Gastrocnemius medialis (tissue), 4 donors: ENCODE measurements around the gene PRRG4.
"Not testable (repeated sequence)": the region's sequence is repeated elsewhere in the genome, so short reads cannot be mapped to it uniquely, and the experiment has no call there.

Experiments
- POLR2A ChIP-seq, 2 donors: fragments of 450-650 bp; IDR thresholded peaks; one replicate each; pipeline ENCODE4 v1.6.1; 2017; ENCODE audit warnings: antibody characterized with exemption in 2 of 2, mild to moderate bottlenecking in 2 of 2, moderate library complexity in 2 of 2
- TF ChIP-seq, protein P1 (sequence below), 5 experiments: fragments of 450-650 bp in 3 of 5; fragments of 200-600 bp in 2 of 5; sonication (generic) in 2 of 5; IDR thresholded peaks in 4 of 5; conservative IDR thresholded peaks in 1 of 5; 1 replicate in 4 of 5; 2 replicates in 1 of 5; pipeline ENCODE4 v1.5.1; 2016 to 2019; ENCODE audit warnings: antibody characterized with exemption in 5 of 5, mild to moderate bottlenecking in 3 of 5, moderate library complexity in 3 of 5

DNA sequence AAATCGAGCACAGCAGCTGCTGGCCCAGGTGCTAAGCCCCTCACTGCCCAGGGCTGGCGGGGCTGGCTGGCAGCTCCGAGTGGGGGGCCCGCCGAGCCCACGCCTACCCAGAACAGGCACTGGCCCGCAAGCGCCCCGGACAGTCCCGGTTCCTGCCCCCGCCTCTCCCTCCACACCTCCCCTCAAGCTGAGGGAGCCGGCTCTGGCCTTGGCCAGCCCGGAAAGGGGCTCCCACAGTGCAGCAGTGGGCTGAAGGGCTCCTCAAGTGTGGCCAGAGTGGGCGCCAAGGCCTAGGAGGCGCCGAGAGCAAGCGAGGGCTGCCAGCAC, 58.6 kb downstream of the PRRG4 start:
- TF ChIP-seq, protein P1, sequence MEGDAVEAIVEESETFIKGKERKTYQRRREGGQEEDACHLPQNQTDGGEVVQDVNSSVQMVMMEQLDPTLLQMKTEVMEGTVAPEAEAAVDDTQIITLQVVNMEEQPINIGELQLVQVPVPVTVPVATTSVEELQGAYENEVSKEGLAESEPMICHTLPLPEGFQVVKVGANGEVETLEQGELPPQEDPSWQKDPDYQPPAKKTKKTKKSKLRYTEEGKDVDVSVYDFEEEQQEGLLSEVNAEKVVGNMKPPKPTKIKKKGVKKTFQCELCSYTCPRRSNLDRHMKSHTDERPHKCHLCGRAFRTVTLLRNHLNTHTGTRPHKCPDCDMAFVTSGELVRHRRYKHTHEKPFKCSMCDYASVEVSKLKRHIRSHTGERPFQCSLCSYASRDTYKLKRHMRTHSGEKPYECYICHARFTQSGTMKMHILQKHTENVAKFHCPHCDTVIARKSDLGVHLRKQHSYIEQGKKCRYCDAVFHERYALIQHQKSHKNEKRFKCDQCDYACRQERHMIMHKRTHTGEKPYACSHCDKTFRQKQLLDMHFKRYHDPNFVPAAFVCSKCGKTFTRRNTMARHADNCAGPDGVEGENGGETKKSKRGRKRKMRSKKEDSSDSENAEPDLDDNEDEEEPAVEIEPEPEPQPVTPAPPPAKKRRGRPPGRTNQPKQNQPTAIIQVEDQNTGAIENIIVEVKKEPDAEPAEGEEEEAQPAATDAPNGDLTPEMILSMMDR (IDR thresholded peaks at IDR 0.05 in 4 of 5, conservative IDR thresholded peaks at IDR 0.05 in 1 of 5): not testable (repeated sequence)
- TF ChIP-seq POLR2A (IDR thresholded peaks at IDR 0.05): not testable (repeated sequence)
